Dendritic cell treated with granulocyte-macrophage colony-stimulating factor and Interleukin-4, amounts not matched to agents 40 ng/mL and 50 ng/mL, for 4 days (primary cell): ENCODE results near the gene NTSR1.

Experiments
- H3K27ac Mint-ChIP-seq: one replicate; pipeline ENCODE4 v1.8.0; 2022; ENCODE audit warnings: mild to moderate bottlenecking, mixed read lengths
- H3K27me3 Mint-ChIP-seq: one replicate; pipeline ENCODE4 v1.8.0; 2022; ENCODE audit warnings: mild to moderate bottlenecking, mixed read lengths
- H3K36me3 Mint-ChIP-seq: one replicate; pipeline ENCODE4 v1.8.0; 2022; ENCODE audit warnings: low read depth, mixed read lengths
- H3K4me1 Mint-ChIP-seq: one replicate; pipeline ENCODE4 v1.8.0; 2022; ENCODE audit warnings: low read depth, mixed read lengths
- H3K4me3 Mint-ChIP-seq: one replicate; pipeline ENCODE4 v1.8.0; 2022; ENCODE audit warnings: mild to moderate bottlenecking, moderate library complexity, mixed read lengths
- H3K9me3 Mint-ChIP-seq: one replicate; pipeline ENCODE4 v1.8.0; 2022; ENCODE audit warnings: mixed read lengths
- intact Hi-C: fragments of 100-400 bp; cut with micrococcal nuclease; formaldehyde crosslinking; loops from one replicate; pipeline ENCODE4 v1.15.0; 2022

NTSR1 gene

GRCh38 chr20:62766716-62767115 is 58.1 kb downstream of the NTSR1 start:
- no peak overlapping the region for H3K4me3 Mint-ChIP-seq
- H3K9me3 Mint-ChIP-seq = no peaks in the 10 kb centered on the region
- peaks cover 33% of the 10 kb centered on the region for H3K27me3 Mint-ChIP-seq
- H3K27ac Mint-ChIP-seq = no peak overlapping the region
- no peaks in the 10 kb centered on the region for H3K36me3 Mint-ChIP-seq
- intact Hi-C loops = no loop called here
- no peaks in the 10 kb centered on the region for H3K4me1 Mint-ChIP-seq

- Mint-ChIP-seq H3K9me3 (no peaks in the 10 kb centered on the region), H3K27me3 (peaks cover 40% of the 10 kb centered on the region), H3K27ac (no peak overlapping the region), H3K4me1 (peaks cover 12% of the 10 kb centered on the region), H3K4me3 (no peak overlapping the region), H3K36me3 (no peaks in the 10 kb centered on the region)
- intact Hi-C loops = no loop called here
These were observed 59.6 kb downstream of the NTSR1 start for GRCh38 chr20:62768234-62768546.

GRCh38 chr20:62768551-62769287 is 60.1 kb downstream of the NTSR1 start:
- no peak overlapping the region for H3K4me3 Mint-ChIP-seq
- intact Hi-C loops = no loop called here
- no peaks in the 10 kb centered on the region for H3K9me3 Mint-ChIP-seq
- no peak overlapping the region for H3K27ac Mint-ChIP-seq
- H3K27me3 Mint-ChIP-seq = peaks cover 45% of the 10 kb centered on the region
- H3K4me1 Mint-ChIP-seq = peaks cover 17% of the 10 kb centered on the region
- H3K36me3 Mint-ChIP-seq = no peaks in the 10 kb centered on the region

- Mint-ChIP-seq H3K9me3 (no peaks in the 10 kb centered on the region), H3K4me1 (peaks cover 24% of the 10 kb centered on the region), H3K27ac (no peak overlapping the region), H3K4me3 (no peak overlapping the region), H3K27me3 (peaks cover 44% of the 10 kb centered on the region), H3K36me3 (no peaks in the 10 kb centered on the region)
- intact Hi-C loops = no loop called here
These were observed 60.9 kb downstream of the NTSR1 start for GRCh38 chr20:62769346-62770071.

- H3K9me3 Mint-ChIP-seq = no peaks in the 10 kb centered on the region
- H3K27me3 Mint-ChIP-seq = peaks cover 37% of the 10 kb centered on the region
- no peak overlapping the region for H3K4me3 Mint-ChIP-seq
- no peak overlapping the region for H3K27ac Mint-ChIP-seq
- peaks cover 32% of the 10 kb centered on the region for H3K4me1 Mint-ChIP-seq
- no peaks in the 10 kb centered on the region for H3K36me3 Mint-ChIP-seq
- intact Hi-C loops = no loop called here
These were observed 61.7 kb downstream of the NTSR1 start for GRCh38 chr20:62770111-62770910.

- no peaks in the 10 kb centered on the region for H3K36me3 Mint-ChIP-seq
- no peak overlapping the region for H3K27ac Mint-ChIP-seq
- H3K9me3 Mint-ChIP-seq = no peaks in the 10 kb centered on the region
- H3K4me1 Mint-ChIP-seq = peaks cover 38% of the 10 kb centered on the region
- H3K4me3 Mint-ChIP-seq = no peak overlapping the region
- intact Hi-C loops = no loop called here
- H3K27me3 Mint-ChIP-seq = peaks cover 34% of the 10 kb centered on the region
These were observed 62.3 kb downstream of the NTSR1 start for GRCh38 chr20:62770916-62771315.

- peaks cover 45% of the 10 kb centered on the region for H3K4me1 Mint-ChIP-seq
- H3K9me3 Mint-ChIP-seq = no peaks in the 10 kb centered on the region
- intact Hi-C loops = no loop called here
These were observed 62.9 kb downstream of the NTSR1 start for GRCh38 chr20:62771396-62772102.

GRCh38 chr20:62772103-62772611 is 63.5 kb downstream of the NTSR1 start:
- Mint-ChIP-seq H3K27me3 (peaks cover 26% of the 10 kb centered on the region), H3K27ac (peak overlapping the region; percentile 22), H3K9me3 (peaks cover 5% of the 10 kb centered on the region), H3K36me3 (no peaks in the 10 kb centered on the region), H3K4me1 (peaks cover 51% of the 10 kb centered on the region), H3K4me3 (no peak overlapping the region)
- intact Hi-C loops = no loop called here

More at GRCh38 chr20:62771396-62772102, 62.9 kb downstream of the NTSR1 start:
- Mint-ChIP-seq H3K4me3 (no peak overlapping the region), H3K27ac (no peak overlapping the region), H3K27me3 (peaks cover 30% of the 10 kb centered on the region), H3K36me3 (no peaks in the 10 kb centered on the region)

- Mint-ChIP-seq H3K36me3 (no peaks in the 10 kb centered on the region), H3K9me3 (peaks cover 8% of the 10 kb centered on the region), H3K4me1 (peaks cover 55% of the 10 kb centered on the region), H3K27ac (peak overlapping the region; percentile 22), H3K4me3 (no peak overlapping the region), H3K27me3 (peaks cover 23% of the 10 kb centered on the region)
- intact Hi-C loops = no loop called here
These were observed 64.0 kb downstream of the NTSR1 start for GRCh38 chr20:62772619-62772989.

- Mint-ChIP-seq H3K9me3 (peaks cover 8% of the 10 kb centered on the region), H3K27me3 (peaks cover 18% of the 10 kb centered on the region), H3K27ac (no peak overlapping the region), H3K36me3 (no peaks in the 10 kb centered on the region), H3K4me1 (peaks cover 55% of the 10 kb centered on the region), H3K4me3 (no peak overlapping the region)
- intact Hi-C loops = no loop called here
These were observed 64.6 kb downstream of the NTSR1 start for GRCh38 chr20:62772990-62773844.

- no peak overlapping the region for H3K27ac Mint-ChIP-seq
- peaks cover 18% of the 10 kb centered on the region for H3K27me3 Mint-ChIP-seq
- peaks cover 8% of the 10 kb centered on the region for H3K9me3 Mint-ChIP-seq
- no peak overlapping the region for H3K4me3 Mint-ChIP-seq
- no peaks in the 10 kb centered on the region for H3K36me3 Mint-ChIP-seq
- peaks cover 55% of the 10 kb centered on the region for H3K4me1 Mint-ChIP-seq
- intact Hi-C loops = no loop called here
These were observed 65.4 kb downstream of the NTSR1 start for GRCh38 chr20:62773845-62774714.

GRCh38 chr20:62774762-62775161 is 66.1 kb downstream of the NTSR1 start:
- H3K9me3 Mint-ChIP-seq = peaks cover 8% of the 10 kb centered on the region
- no peak overlapping the region for H3K27ac Mint-ChIP-seq
- no peak overlapping the region for H3K4me3 Mint-ChIP-seq
- peaks cover 18% of the 10 kb centered on the region for H3K27me3 Mint-ChIP-seq
- H3K36me3 Mint-ChIP-seq = no peaks in the 10 kb centered on the region
- H3K4me1 Mint-ChIP-seq = peaks cover 55% of the 10 kb centered on the region
- intact Hi-C loops = no loop called here
